Muscle layer of duodenum (tissue), 2 donors: ENCODE measurements around the gene RUNDC3A.

ENCODE experiments used
- H3K27ac ChIP-seq: one replicate; pipeline ENCODE4 v1.7.0; 2013; ENCODE audit warnings: mild to moderate bottlenecking, low read length
- H3K27me3 ChIP-seq: one replicate; pipeline ENCODE4 v1.7.0; 2013; ENCODE audit warnings: low read depth, mild to moderate bottlenecking, control low read depth, low read length
- H3K36me3 ChIP-seq, 2 donors: one replicate each; pipeline ENCODE4 v1.7.0; 2013; ENCODE audit warnings: low read length in 2 of 2, control low read depth in 1 of 2, mild to moderate bottlenecking in 1 of 2; ENCODE audit not compliant: insufficient read depth in 2 of 2, control insufficient read depth in 1 of 2
- H3K4me1 ChIP-seq, 2 donors: one replicate each; pipeline ENCODE4 v1.7.0; 2013; ENCODE audit warnings: low read length in 2 of 2, mild to moderate bottlenecking in 2 of 2, control low read depth in 1 of 2, moderate library complexity in 1 of 2; ENCODE audit not compliant: insufficient read depth in 2 of 2, control insufficient read depth in 1 of 2
- H3K4me3 ChIP-seq, 2 donors: one replicate each; pipeline ENCODE4 v1.7.0; 2013; ENCODE audit warnings: low read length in 2 of 2, low read depth in 1 of 2, mild to moderate bottlenecking in 1 of 2
- H3K9me3 ChIP-seq, 2 donors: one replicate each; pipeline ENCODE4 v1.7.0; 2013; ENCODE audit warnings: low read length in 2 of 2, control low read depth in 1 of 2, mild to moderate bottlenecking in 1 of 2; ENCODE audit not compliant: control insufficient read depth in 1 of 2
- donor health status: healthy.

The RUNDC3A gene

DNA sequence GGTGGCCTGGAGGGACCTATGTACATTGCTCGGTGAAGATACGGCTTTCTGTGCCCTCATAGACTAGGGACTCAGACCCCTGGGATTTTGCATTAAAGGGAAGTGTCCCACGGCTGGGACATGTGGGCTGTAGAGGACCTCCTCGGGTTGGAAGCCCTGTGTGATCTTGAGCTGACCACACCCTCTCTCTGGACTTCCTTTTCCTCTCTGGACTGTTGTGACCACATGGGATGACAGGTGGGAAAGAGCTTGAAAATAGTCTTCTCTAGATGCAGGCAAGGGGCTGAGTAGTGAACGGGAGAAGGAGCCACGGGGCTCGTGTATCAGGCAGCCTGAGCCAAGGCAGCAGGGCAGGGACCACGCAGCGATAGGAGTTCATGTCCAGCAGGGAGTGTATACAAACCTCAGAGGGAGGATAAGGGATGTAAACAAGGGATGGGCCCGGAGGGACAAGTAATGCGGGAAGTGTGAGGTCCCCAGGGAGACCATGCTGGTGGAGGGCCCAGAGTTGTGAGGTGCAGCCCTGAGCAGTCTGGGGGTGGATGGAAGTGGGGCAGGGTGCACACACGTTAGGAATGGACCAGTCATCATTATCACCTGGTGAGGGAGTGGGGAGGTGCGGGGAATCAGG lies 36.0 kb upstream of the RUNDC3A start:
- no peak overlapping the region for H3K4me3 ChIP-seq
- no peaks in the 10 kb centered on the region for H3K4me1 ChIP-seq
- H3K27me3 ChIP-seq, result no peaks in the 10 kb centered on the region
- no peaks in the 10 kb centered on the region for H3K9me3 ChIP-seq
- H3K27ac ChIP-seq, result no peak overlapping the region
- no peaks in the 10 kb centered on the region for H3K36me3 ChIP-seq

DNA sequence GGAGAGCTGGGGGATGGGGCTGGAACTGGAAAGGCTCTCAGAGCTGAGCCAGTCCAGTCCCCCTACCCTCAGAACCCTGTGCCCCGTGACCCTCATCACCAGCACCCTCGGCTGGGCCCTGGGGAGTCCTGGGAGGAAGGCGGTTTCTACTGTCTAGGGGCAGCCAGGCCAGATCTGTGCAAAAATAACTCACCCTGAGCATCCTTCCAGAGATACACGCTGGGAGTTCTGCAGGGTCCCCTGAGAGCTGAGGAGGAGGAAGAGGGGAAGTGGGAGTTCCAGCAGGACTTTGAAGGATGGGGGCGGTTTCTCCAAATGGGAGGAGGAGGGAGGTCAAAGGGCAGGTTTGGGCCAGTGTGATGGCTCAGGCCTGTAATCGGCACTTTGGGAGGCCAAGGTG lies 35.4 kb upstream of the RUNDC3A start:
- H3K9me3 ChIP-seq, result no peaks in the 10 kb centered on the region
- H3K36me3 ChIP-seq, result no peaks in the 10 kb centered on the region
- no peaks in the 10 kb centered on the region for H3K4me1 ChIP-seq
- H3K27me3 ChIP-seq, result no peaks in the 10 kb centered on the region
- no peak overlapping the region for H3K4me3 ChIP-seq
- no peak overlapping the region for H3K27ac ChIP-seq

DNA sequence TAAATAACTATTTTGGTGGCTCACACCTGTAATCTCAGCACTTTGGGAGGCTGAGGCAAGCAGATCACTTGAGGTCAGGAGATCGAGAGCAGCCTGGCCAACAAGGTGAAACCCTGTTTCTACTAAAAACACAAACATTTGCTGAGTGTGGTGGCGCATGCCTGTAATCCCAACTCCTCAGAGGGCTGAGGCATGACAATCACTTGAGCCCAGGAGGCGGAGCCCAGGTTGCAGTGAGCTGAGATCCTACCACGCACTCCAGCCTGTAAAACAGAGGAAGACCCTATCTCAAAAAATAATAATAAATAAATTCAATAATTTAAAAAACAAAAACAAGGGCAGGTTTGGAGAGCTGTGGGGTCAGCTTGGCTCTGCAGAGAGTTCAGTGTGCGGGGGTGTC lies 34.8 kb upstream of the RUNDC3A start:
- Histone ChIP-seq H3K36me3 (no peaks in the 10 kb centered on the region), H3K27me3 (no peaks in the 10 kb centered on the region), H3K4me3 (no peak overlapping the region), H3K4me1 (no peaks in the 10 kb centered on the region), H3K9me3 (no peaks in the 10 kb centered on the region), H3K27ac (no peak overlapping the region)

DNA sequence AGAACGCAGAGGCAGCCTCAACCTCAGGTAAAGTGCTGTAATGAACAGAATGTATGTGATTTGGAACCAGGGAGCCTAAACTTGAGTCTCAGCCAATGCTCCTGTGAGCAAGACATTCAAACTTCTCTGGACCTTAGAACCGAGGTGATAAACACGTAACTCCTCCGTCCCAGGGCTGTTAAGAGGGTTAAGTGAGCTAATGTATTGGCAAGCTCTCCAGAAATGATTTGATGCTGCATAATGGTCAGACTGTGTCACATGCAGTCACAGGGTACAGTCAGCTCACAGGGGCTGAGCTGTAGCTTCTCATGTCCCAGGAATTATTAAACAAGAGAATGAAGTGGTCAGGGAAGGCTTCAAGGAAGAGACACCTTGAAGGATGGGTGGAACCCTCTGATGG lies 30.4 kb upstream of the RUNDC3A start:
- no peaks in the 10 kb centered on the region for H3K27me3 ChIP-seq
- H3K4me1 ChIP-seq, result peaks cover 0 to 12% of the 10 kb centered on the region in 2 donors
- no peak overlapping the region for H3K27ac ChIP-seq
- no peaks in the 10 kb centered on the region for H3K36me3 ChIP-seq
- no peak overlapping the region for H3K4me3 ChIP-seq
- no peaks in the 10 kb centered on the region for H3K9me3 ChIP-seq

DNA sequence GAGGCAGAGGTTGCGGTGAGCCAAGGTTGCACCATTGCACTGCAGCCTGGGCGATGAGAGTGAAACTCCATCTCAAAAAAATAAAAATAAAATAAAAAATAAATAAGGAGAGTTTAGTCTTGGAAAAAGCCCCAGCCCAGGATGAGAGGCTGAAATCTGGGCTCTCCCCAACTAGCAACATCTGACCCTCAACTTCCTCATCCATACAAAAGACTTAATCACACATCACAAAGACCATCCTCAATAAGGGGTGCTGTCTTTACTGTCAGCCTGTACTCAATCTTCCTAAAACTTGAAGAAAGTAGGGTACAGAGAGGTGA lies 29.1 kb upstream of the RUNDC3A start:
- Histone ChIP-seq H3K27ac (no peak overlapping the region), H3K9me3 (no peaks in the 10 kb centered on the region), H3K4me3 (no peak overlapping the region), H3K27me3 (no peaks in the 10 kb centered on the region), H3K4me1 (peaks cover 0 to 12% of the 10 kb centered on the region in 2 donors), H3K36me3 (no peaks in the 10 kb centered on the region)

DNA sequence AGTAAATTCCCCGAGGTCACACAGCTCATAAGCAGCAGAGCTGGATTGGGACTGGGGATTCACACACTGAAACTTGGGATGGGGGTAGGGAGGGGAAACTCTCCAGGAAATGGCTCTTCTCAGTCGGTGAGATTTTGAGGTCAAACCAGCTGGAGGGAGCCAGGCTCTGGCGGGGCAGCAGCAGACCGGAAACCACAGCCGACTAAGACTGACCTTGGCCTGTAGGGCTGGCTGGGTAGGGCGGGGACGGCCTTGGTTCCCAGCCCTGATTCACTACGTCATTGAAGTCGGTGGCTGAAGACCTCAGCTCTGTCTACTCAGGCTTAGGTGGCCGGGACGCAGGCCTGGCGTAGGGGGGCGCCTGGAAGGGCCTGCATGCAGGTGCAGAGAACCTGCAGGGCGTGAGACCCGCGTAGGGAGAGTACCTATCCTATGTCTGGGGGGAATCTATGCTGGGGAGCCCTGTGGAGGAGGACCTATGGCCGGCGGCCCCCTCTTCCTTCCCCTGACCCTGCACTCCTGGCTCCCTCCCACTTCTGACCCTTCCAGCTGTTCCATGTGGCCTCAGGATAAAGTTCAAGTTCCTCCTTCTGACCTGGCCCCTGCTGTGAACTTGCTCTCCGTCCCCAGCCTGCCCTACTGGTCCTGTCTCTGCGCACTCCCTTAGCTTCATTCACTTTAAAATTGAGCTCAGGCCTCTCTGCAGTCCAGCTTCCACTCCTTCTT lies 28.6 kb upstream of the RUNDC3A start:
- H3K4me1 ChIP-seq, result peaks cover 0 to 12% of the 10 kb centered on the region in 2 donors
- no peak overlapping the region for H3K27ac ChIP-seq
- no peaks in the 10 kb centered on the region for H3K27me3 ChIP-seq
- no peaks in the 10 kb centered on the region for H3K36me3 ChIP-seq
- H3K9me3 ChIP-seq, result no peaks in the 10 kb centered on the region
- H3K4me3 ChIP-seq, result no peak overlapping the region

DNA sequence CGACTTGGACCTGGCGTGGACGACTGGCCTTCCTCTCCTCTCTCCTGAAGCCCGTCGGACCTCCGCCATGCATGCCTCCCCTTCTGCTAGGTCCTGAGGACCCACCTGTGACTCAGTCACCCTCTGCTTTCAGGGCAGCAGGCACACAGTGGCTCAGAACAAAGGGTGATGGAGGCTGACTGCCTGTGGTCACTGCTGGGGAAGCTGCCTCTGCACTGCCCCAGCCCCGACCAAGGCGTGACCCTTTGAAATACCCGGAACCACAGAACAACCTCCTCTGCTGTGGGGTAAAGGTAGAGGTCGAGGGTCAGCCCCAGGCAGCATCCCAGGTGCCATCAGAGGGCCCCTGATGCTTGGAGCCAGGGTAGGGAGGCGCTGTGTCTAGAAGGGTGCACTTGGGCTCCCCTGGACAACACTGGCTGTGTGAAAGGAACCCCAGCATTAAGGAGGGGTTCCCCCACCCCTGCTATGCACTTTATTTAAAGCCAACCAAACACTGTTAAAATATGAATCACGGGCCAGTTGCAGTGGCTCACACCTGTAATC lies 27.9 kb upstream of the RUNDC3A start:
- H3K27ac ChIP-seq, result no peak overlapping the region
- no peak overlapping the region for H3K4me3 ChIP-seq
- H3K36me3 ChIP-seq, result no peaks in the 10 kb centered on the region
- H3K4me1 ChIP-seq, result peaks cover 0 to 12% of the 10 kb centered on the region in 2 donors
- no peaks in the 10 kb centered on the region for H3K27me3 ChIP-seq
- no peaks in the 10 kb centered on the region for H3K9me3 ChIP-seq

DNA sequence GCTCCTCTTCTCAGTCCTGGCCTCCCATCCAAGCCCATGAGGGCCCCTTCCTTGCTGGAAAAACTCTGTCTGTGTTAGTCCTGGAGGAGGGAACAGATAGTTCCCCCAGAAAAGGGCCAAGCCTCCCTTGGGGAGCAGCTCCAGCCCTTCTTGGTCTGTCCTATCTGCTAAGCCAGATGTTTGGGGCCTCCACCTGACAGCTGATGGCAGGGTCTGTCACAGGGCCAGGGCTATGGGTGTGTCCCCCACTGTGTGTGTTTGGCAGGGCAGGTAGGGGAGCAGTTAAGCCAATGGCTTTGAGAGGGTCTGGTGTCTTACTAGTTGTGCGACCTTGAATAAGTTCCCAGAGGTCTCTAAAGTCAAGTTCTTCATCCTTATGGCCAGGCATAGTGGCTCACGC lies 26.8 kb upstream of the RUNDC3A start:
- no peaks in the 10 kb centered on the region for H3K9me3 ChIP-seq
- no peak overlapping the region for H3K4me3 ChIP-seq
- no peak overlapping the region for H3K27ac ChIP-seq
- no peaks in the 10 kb centered on the region for H3K36me3 ChIP-seq
- peaks cover 0 to 12% of the 10 kb centered on the region in 2 donors for H3K4me1 ChIP-seq
- no peaks in the 10 kb centered on the region for H3K27me3 ChIP-seq

DNA sequence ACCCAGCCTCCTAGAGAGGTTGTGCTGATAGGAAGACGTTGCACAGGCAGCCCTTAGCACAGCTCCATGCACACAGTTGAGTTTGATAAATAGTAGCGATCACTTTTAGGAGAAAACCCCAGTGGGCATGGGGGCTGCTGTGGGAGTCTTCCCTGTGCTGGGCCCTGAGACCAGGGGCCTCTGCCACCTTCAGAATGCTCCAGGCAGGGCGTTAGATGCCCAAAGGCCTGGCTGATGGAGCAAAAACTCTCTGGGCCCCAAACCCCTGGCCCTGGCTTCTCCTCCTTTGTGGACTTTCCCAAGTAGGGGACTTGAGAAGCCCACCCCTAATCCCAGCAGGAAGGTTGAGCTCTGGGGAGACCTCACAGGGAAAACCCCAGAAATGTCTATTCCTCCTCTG lies 26.1 kb upstream of the RUNDC3A start:
- Histone ChIP-seq H3K36me3 (no peaks in the 10 kb centered on the region), H3K9me3 (no peaks in the 10 kb centered on the region), H3K4me3 (no peak overlapping the region), H3K27ac (no peak overlapping the region), H3K27me3 (no peaks in the 10 kb centered on the region), H3K4me1 (peaks cover 0 to 12% of the 10 kb centered on the region in 2 donors)

DNA sequence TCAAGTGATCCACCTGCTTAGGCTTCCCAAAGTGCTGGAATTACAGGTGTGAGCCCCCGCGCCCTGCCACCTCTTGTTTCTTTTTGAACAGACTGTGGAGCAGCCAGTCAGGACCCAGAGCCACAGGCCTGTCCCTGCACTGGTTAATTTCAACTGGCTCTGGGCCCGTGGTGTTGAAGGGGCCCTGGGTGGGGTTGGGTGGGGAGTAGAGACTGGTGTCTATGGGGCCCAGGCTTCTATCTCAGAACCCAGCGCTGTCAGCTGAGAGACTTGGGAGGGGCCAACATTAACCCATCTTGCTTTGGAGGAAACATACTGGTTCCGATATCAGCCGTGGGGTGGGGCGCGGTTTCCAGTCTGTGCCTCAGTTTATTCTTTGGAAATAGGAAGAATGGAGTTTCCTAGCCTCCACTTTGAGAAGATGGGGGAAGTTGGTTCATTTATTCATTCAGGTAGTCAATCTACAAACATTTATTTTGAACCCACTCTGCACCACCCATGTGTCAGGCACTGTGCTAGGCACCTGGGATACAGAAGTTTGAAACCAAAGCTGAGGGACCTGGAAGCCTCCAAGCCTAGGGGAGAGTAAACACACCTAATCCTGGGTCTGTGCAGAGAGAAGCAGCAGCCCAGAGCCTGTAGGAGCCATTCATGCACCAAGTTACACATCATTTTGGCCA lies 24.9 kb upstream of the RUNDC3A start:
- Histone ChIP-seq H3K36me3 (no peaks in the 10 kb centered on the region), H3K4me3 (no peak overlapping the region), H3K27me3 (peaks cover 6% of the 10 kb centered on the region), H3K27ac (no peak overlapping the region), H3K4me1 (peaks cover 0 to 12% of the 10 kb centered on the region in 2 donors), H3K9me3 (no peaks in the 10 kb centered on the region)

DNA sequence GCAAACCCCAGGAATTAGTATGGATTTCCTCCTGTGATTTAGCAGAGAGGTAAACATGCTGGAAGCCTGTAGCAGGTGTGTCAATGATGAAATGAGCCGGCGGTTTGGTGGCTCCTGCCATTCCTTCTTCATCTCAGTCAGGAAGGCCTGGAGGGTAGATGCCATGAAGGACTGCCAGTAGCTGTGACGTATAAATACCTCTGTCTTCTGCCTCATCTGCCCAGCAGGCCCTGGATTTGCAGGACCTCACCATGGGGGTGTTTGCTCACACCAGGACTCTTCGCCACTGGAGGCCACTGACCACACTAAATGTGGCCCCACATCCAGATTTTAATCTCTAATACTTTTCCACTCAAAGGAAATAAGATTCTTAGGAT lies 24.4 kb upstream of the RUNDC3A start:
- Histone ChIP-seq H3K9me3 (no peaks in the 10 kb centered on the region), H3K27me3 (peaks cover 6% of the 10 kb centered on the region), H3K4me3 (no peak overlapping the region), H3K27ac (no peak overlapping the region), H3K4me1 (peaks cover 0 to 12% of the 10 kb centered on the region in 2 donors), H3K36me3 (no peaks in the 10 kb centered on the region)
